Suprapubic skin (tissue), 3 donors: ENCODE data around the gene RPL19.

Source experiments
- CTCF ChIP-seq, 2 donors: fragments of 200-600 bp in 1 of 2; fragments of 450-650 bp in 1 of 2; sonication (generic) in 1 of 2; IDR thresholded peaks; one replicate each; pipeline ENCODE4 v1.5.1; 2016 to 2019; ENCODE audit warnings: antibody characterized with exemption in 2 of 2, mild to moderate bottlenecking in 1 of 2, moderate library complexity in 1 of 2
- POLR2A ChIP-seq, 2 donors: fragments of 450-650 bp; IDR thresholded peaks; one replicate each; pipeline ENCODE4 v1.6.1; 2017; ENCODE audit warnings: antibody characterized with exemption in 2 of 2, mild to moderate bottlenecking in 2 of 2, moderate library complexity in 2 of 2

GRCh38 chr17:39166437-39167335 lies 33.4 kb upstream of the RPL19 start:
- TF ChIP-seq CTCF (IDR thresholded peaks at IDR 0.05) (no peak), POLR2A (IDR thresholded peaks at IDR 0.05) (no peak)
